ENCODE measurements around the gene RAPGEF5. TPM values are rescaled to one million over a fixed set of nuclear protein-coding genes. Genes with fewer than 3 reads are reported as not detected.

RAPGEF5 gene
- total and polyA plus RNA-seq, 10 of the 15 experiments (the other 5 are each of a cell fraction or from before 2014, with no cell fraction given): 0.38 to 4.0 (median 1.6) TPM; not detected in 1

- Histone ChIP-seq H3K9ac (ENCODE audit: control insufficient read depth, insufficient read depth, low read length) (no peak overlapping the region), H3K27me3 (replicated peaks in 1 of 2; ENCODE audit: control insufficient read depth in 2 of 2, insufficient read depth in 2 of 2, low read length in 1 of 2) (no peaks in the 10 kb centered on the region; a peak in 1 of 4 replicates), H4K20me1 (ENCODE audit: control insufficient read depth, insufficient read depth) (no peaks in the 10 kb centered on the region), H3K9me3 (replicated peaks; ENCODE audit: control insufficient read depth, insufficient read depth, low read length) (peaks cover 6% of the 10 kb centered on the region; the same call in 2 of the 3 replicates), H3K4me3 (no peak overlapping the region), H3K79me2 (ENCODE audit: control insufficient read depth, insufficient read depth, low read length) (peaks cover 17% of the 10 kb centered on the region), H3K36me3 (ENCODE audit: control insufficient read depth in 2 of 2, insufficient read depth in 2 of 2, low read length in 1 of 2) (no peaks in the 10 kb centered on the region), H3K4me1 (ENCODE audit: control insufficient read depth, insufficient read depth, low read length) (peaks cover 31% of the 10 kb centered on the region), H2AFZ (ENCODE audit: control insufficient read depth, low read depth, low read length) (peak overlapping the region; percentile 22), H3K27ac (ENCODE audit: control insufficient read depth, insufficient read depth) (no peak overlapping the region), H3K4me2 (ENCODE audit: control insufficient read depth, insufficient read depth) (no peak overlapping the region)
- intact Hi-C loops (cut with micrococcal nuclease; ENCODE audit: unreplicated experiment): no loop called here
- DNase-seq (ENCODE audit: low read depth, low spot score) (no peak), ATAC-seq (peak; percentile 42), FAIRE-seq (no peak)
- 46% methylated on average over 2 of the region's 2 CpGs for WGBS (ENCODE audit: insufficient coverage, insufficient replicate concordance, low lambda C conversion rate, missing lambda C conversion rate)
- in situ Hi-C loops (cut with MboI): no loop called here
- no TSS peak for BruUV-seq (replicated peaks)
- POLR2A ChIA-PET: interaction anchor here (1.2 kb wide), 1 partner anchor 10 kb away, joined by 3 read pairs; no protein-coding TSS in a partner anchor
- TF ChIP-seq EP300 (IDR thresholded peaks at IDR 0.05; ENCODE audit: borderline replicate concordance in 1 of 2, control insufficient read depth in 1 of 2, low read depth in 2 of 2, low read length in 2 of 2): peak in 1 of 2 experiments; percentile 14; a peak in 1 of 4 replicates
- 0 out of 4 replicates have a peak, but pooled peaks of 1 of the 2 experiments have one; percentile 17 for TF ChIP-seq IKZF2 (IDR thresholded peaks at IDR 0.05)
- no peak for TF ChIP-seq KAT2A (conservative IDR thresholded peaks at IDR 0.05; ENCODE audit: control insufficient read depth, low read depth, low read length)
- TF ChIP-seq RAD21 (IDR thresholded peaks at IDR 0.05; ENCODE audit: insufficient read depth, low read depth, low read length): no peak
- CTCF ChIA-PET: interaction anchor here (1.1 to 1.2 kb wide), 3 partner anchors 14 to 94 kb away, joined by 3 to 5 read pairs (median 4); no protein-coding TSS in a partner anchor
- RAD21 ChIA-PET (ENCODE audit: unreplicated experiment): interaction anchor here (0.6 to 1.8 kb wide), 6 partner anchors 9 to 236 kb away, joined by 3 to 5 read pairs (median 4); no protein-coding TSS in a partner anchor
- SMC1A ChIA-PET (ENCODE audit: uncharacterized antibody, unreplicated experiment): interaction anchor here (0.5 to 4.5 kb wide), 7 partner anchors 9 to 106 kb away, joined by 3 to 29 read pairs (median 3); no protein-coding TSS in a partner anchor
Measured at GRCh38 chr7:22346383-22347107, 10.4 kb downstream of the RAPGEF5 start.

- no peaks in the 10 kb centered on the region for H3K36me3 ChIP-seq (ENCODE audit: control insufficient read depth in 2 of 2, insufficient read depth in 2 of 2, low read length in 1 of 2)
- in situ Hi-C loops (cut with MboI): no loop called here
- SMC1A ChIA-PET (ENCODE audit: uncharacterized antibody, unreplicated experiment): interaction anchor here (0.9 to 4.5 kb wide), 6 partner anchors 13 to 110 kb away, joined by 3 to 29 read pairs (median 4); no protein-coding TSS in a partner anchor
- TF ChIP-seq HDAC2 (IDR thresholded peaks at IDR 0.05) (no peak), CREB1 (IDR thresholded peaks at IDR 0.05; ENCODE audit: low read depth) (no peak), RB1 (IDR thresholded peaks at IDR 0.05; ENCODE audit: borderline replicate concordance) (no peak), JUNB (IDR thresholded peaks at IDR 0.05) (no peak), MYB (IDR thresholded peaks at IDR 0.05; ENCODE audit: borderline replicate concordance, low read depth, low read length) (no peak), SREBF2 (IDR thresholded peaks at IDR 0.05; ENCODE audit: low read length) (no peak), SIX5 (IDR thresholded peaks at IDR 0.05; ENCODE audit: low read depth, low read length, severe bottlenecking) (no peak), USF1 (IDR thresholded peaks at IDR 0.05; ENCODE audit: borderline replicate concordance, extremely low read length, insufficient read depth, low read depth, low read length) (no peak), MLLT1 (IDR thresholded peaks at IDR 0.05) (no peak), KDM1A (IDR thresholded peaks at IDR 0.05; ENCODE audit: borderline replicate concordance) (no peak)
Measured at GRCh38 chr7:22344655-22345054, 12.3 kb downstream of the RAPGEF5 start.

More at GRCh38 chr7:22344655-22345054, 12.3 kb downstream of the RAPGEF5 start:
- Histone ChIP-seq H3K27ac (ENCODE audit: control insufficient read depth, insufficient read depth) (no peak overlapping the region), H2AFZ (ENCODE audit: control insufficient read depth, low read depth, low read length) (no peak overlapping the region; the same call in 1 of the 2 replicates), H3K79me2 (ENCODE audit: control insufficient read depth, insufficient read depth, low read length) (peaks cover 13% of the 10 kb centered on the region), H3K9ac (ENCODE audit: control insufficient read depth, insufficient read depth, low read length) (no peak overlapping the region), H4K20me1 (ENCODE audit: control insufficient read depth, insufficient read depth) (no peaks in the 10 kb centered on the region), H3K27me3 (replicated peaks in 1 of 2; ENCODE audit: control insufficient read depth in 2 of 2, insufficient read depth in 2 of 2, low read length in 1 of 2) (no peaks in the 10 kb centered on the region), H3K4me1 (ENCODE audit: control insufficient read depth, insufficient read depth, low read length) (peaks cover 34% of the 10 kb centered on the region), H3K4me2 (ENCODE audit: control insufficient read depth, insufficient read depth) (no peak overlapping the region), H3K4me3 (no peak overlapping the region), H3K9me3 (replicated peaks; ENCODE audit: control insufficient read depth, insufficient read depth, low read length) (peaks cover 7% of the 10 kb centered on the region; the same call in 2 of the 3 replicates)
- BruUV-seq (replicated peaks): no TSS peak
- WGBS (ENCODE audit: insufficient coverage, insufficient replicate concordance, low lambda C conversion rate, missing lambda C conversion rate): 3% methylated on average over 3 of the region's 3 CpGs
- no peak for FAIRE-seq
- CTCF ChIA-PET: interaction anchor here (1.4 kb wide), 1 partner anchor 108 kb away, joined by 4 read pairs; no protein-coding TSS in a partner anchor
- RAD21 ChIA-PET (ENCODE audit: unreplicated experiment): interaction anchor here (0.6 to 1.8 kb wide), 3 partner anchors 21 to 90 kb away, joined by 3 to 4 read pairs (median 4); no protein-coding TSS in a partner anchor
- POLR2A ChIA-PET: no interaction called here
- DNase-seq (ENCODE audit: low read depth, low spot score): no peak
- intact Hi-C loops (cut with micrococcal nuclease; ENCODE audit: unreplicated experiment): no loop called here
- peak; percentile 59 for ATAC-seq

Measured in GM12878 (cell line).